DMS 273 treated with DMSO at 0.1 percent for 48 hours (cell line): ENCODE measurements around the gene BCL2A1.
"Not testable (repeated sequence)": the region's sequence is repeated elsewhere in the genome, so short reads cannot be mapped to it uniquely, and the experiment has no call there.

Experiments used
- DNase-seq: peaks from one replicate; lab custom pipeline; 2025; lab: John Stamatoyannopoulos, UW

Gene BCL2A1

GRCh38 chr15:79970624-79971434 lies at the start of gene BCL2A1:
Gene BCL2A1, minus strand, starts transcription at chr15:79971196. Its CDS starts 77 bp downstream, at chr15:79971119.
- DNase-seq, result no peak

GRCh38 chr15:80020731-80021130 lies 49.7 kb upstream of the BCL2A1 start:
- no peak for DNase-seq

- not testable (repeated sequence) for DNase-seq
These were observed 49.2 kb upstream of the BCL2A1 start for GRCh38 chr15:80020149-80020548.

- DNase-seq, result no peak
These were observed 48.3 kb upstream of the BCL2A1 start for GRCh38 chr15:80019168-80019745.

- DNase-seq, result not testable (repeated sequence)
These were observed 46.1 kb upstream of the BCL2A1 start for GRCh38 chr15:80017139-80017538.

- not testable (repeated sequence) for DNase-seq
These were observed 45.5 kb upstream of the BCL2A1 start for GRCh38 chr15:80016506-80016905.

- DNase-seq, result no peak
These were observed 44.2 kb upstream of the BCL2A1 start for GRCh38 chr15:80015156-80015555.

GRCh38 chr15:80014186-80014585 lies 43.2 kb upstream of the BCL2A1 start:
- DNase-seq, result not testable (repeated sequence)

GRCh38 chr15:80012060-80012726 lies 41.2 kb upstream of the BCL2A1 start:
- DNase-seq, result no peak

- DNase-seq, result no peak
These were observed 40.6 kb upstream of the BCL2A1 start for GRCh38 chr15:80011596-80011995.

- DNase-seq, result not testable (repeated sequence)
These were observed 40.1 kb upstream of the BCL2A1 start for GRCh38 chr15:80011041-80011523.

- no peak for DNase-seq
These were observed 39.2 kb upstream of the BCL2A1 start for GRCh38 chr15:80010131-80010673.

- DNase-seq, result no peak
These were observed 36.5 kb upstream of the BCL2A1 start for GRCh38 chr15:80007532-80007931.

GRCh38 chr15:80006946-80007345 lies 36.0 kb upstream of the BCL2A1 start:
- no peak for DNase-seq

GRCh38 chr15:80003934-80004472 lies 33.0 kb upstream of the BCL2A1 start:
- no peak for DNase-seq

- DNase-seq, result no peak
These were observed 32.2 kb upstream of the BCL2A1 start for GRCh38 chr15:80003171-80003570.

GRCh38 chr15:80002267-80002666 lies 31.3 kb upstream of the BCL2A1 start:
- DNase-seq, result no peak

GRCh38 chr15:79994615-79995014 lies 23.6 kb upstream of the BCL2A1 start:
- no peak for DNase-seq

- DNase-seq, result no peak
These were observed 20.8 kb upstream of the BCL2A1 start for GRCh38 chr15:79991826-79992225.

- no peak for DNase-seq
These were observed 20.0 kb upstream of the BCL2A1 start for GRCh38 chr15:79990997-79991334.

- DNase-seq, result no peak
These were observed 19.4 kb upstream of the BCL2A1 start for GRCh38 chr15:79990280-79990996.

- DNase-seq, result no peak
These were observed 18.7 kb upstream of the BCL2A1 start for GRCh38 chr15:79989682-79990081.
